Keratinocyte (primary cell): Measurements from ENCODE around the gene ZNF398. TPM values are rescaled to one million over a fixed set of nuclear protein-coding genes. Genes with fewer than 3 reads are reported as not detected.

Source experiments
- DNase-seq: peaks from one replicate; pipeline ENCODE4 v3.0.0-alpha.2; 2011; ENCODE audit warnings: low read depth, missing footprints, low spot score
- FAIRE-seq: peaks from 2 replicates; lab custom pipeline; 2011; peaks lifted over from hg19 to GRCh38; lab: Jason Lieb, UNC
- H2AFZ ChIP-seq: 2 replicates; pipeline ENCODE4 v1.6.0; 2012; ENCODE audit warnings: low read length, control low read depth, inconsistent platforms; ENCODE audit not compliant: control insufficient read depth
- H3K27ac ChIP-seq: 2 replicates; pipeline ENCODE4 v1.5.1; 2011; ENCODE audit warnings: low read length; ENCODE audit not compliant: control insufficient read depth, insufficient read depth
- H3K27me3 ChIP-seq: 3 replicates; pipeline ENCODE4 v1.6.0; 2011; ENCODE audit warnings: low read length; ENCODE audit not compliant: control insufficient read depth, insufficient read depth; ENCODE audit errors: extremely low read depth
- H3K36me3 ChIP-seq, 2 experiments: 2 replicates in 1 of 2; 3 replicates in 1 of 2; pipeline ENCODE4 v1.5.1; 2011; ENCODE audit warnings: low read length in 2 of 2, mild to moderate bottlenecking in 1 of 2; ENCODE audit not compliant: control insufficient read depth in 2 of 2, insufficient read depth in 2 of 2; ENCODE audit errors: extremely low read depth in 1 of 2
- H3K4me1 ChIP-seq: 3 replicates; pipeline ENCODE4 v1.5.1; 2011; ENCODE audit warnings: low read length; ENCODE audit not compliant: control insufficient read depth, insufficient read depth; ENCODE audit errors: extremely low read depth
- H3K4me2 ChIP-seq: 3 replicates; pipeline ENCODE4 v1.6.0; 2011; ENCODE audit warnings: low read depth, low read length; ENCODE audit not compliant: control insufficient read depth, insufficient read depth; ENCODE audit errors: extremely low read depth
- H3K4me3 ChIP-seq, 3 experiments: fragments of 200-600 bp in 1 of 3; sonication (generic) in 1 of 3; 2 replicates in 2 of 3; 3 replicates in 1 of 3; pipeline ENCODE4 v1.5.1; 2011 to 2016; ENCODE audit warnings: low read length in 3 of 3, mild to moderate bottlenecking in 3 of 3, control low read depth in 2 of 3, inconsistent platforms in 1 of 3, low read depth in 1 of 3, mixed read lengths in 1 of 3, mixed run types in 1 of 3, moderate library complexity in 1 of 3; ENCODE audit not compliant: control insufficient read depth in 2 of 3, insufficient read depth in 2 of 3; ENCODE audit errors: extremely low read depth in 1 of 3
- H3K79me2 ChIP-seq: 2 replicates; pipeline ENCODE4 v1.6.0; 2012; ENCODE audit warnings: low read length; ENCODE audit not compliant: control insufficient read depth, insufficient read depth
- H3K9ac ChIP-seq: 3 replicates; pipeline ENCODE4 v1.6.0; 2011; ENCODE audit warnings: low read length; ENCODE audit not compliant: control insufficient read depth, insufficient read depth; ENCODE audit errors: extremely low read depth
- H3K9me1 ChIP-seq: 3 replicates; pipeline ENCODE4 v1.6.0; 2011; ENCODE audit warnings: low read length; ENCODE audit not compliant: control insufficient read depth, insufficient read depth; ENCODE audit errors: extremely low read depth
- H3K9me3 ChIP-seq: 2 replicates; pipeline ENCODE4 v1.5.1; 2012; ENCODE audit warnings: low read depth, low read length; ENCODE audit not compliant: control insufficient read depth
- H4K20me1 ChIP-seq: 3 replicates; pipeline ENCODE4 v1.6.0; 2011; ENCODE audit warnings: low read length; ENCODE audit not compliant: control insufficient read depth, insufficient read depth; ENCODE audit errors: extremely low read depth
- CTCF ChIP-seq, 3 experiments: IDR thresholded peaks in 1 of 3; conservative IDR thresholded peaks in 1 of 3; optimal IDR thresholded peaks in 1 of 3; 2 replicates in 2 of 3; 3 replicates in 1 of 3; pipeline versions ENCODE3 to v1.5.1; 2011; ENCODE audit warnings: low read length in 3 of 3, mild to moderate bottlenecking in 3 of 3, moderate library complexity in 2 of 3, control low read depth in 1 of 3, inconsistent platforms in 1 of 3; ENCODE audit not compliant: insufficient read depth in 2 of 3; ENCODE audit errors: extremely low read depth in 1 of 3
- EZH2 ChIP-seq: IDR thresholded peaks from one replicate; pipeline ENCODE4 v1.6.1; 2012; ENCODE audit warnings: inconsistent platforms, mild to moderate bottlenecking, low read length, moderate library complexity
- dilution Hi-C: fragments of 300-500 bp; cut with MboI; formaldehyde crosslinking; loops from one replicate; pipeline ENCODE4 v1.7.0; 2020; ENCODE audit warnings: low sequenced_read_pairs; ENCODE audit not compliant: extremely low pct_ligation_motif_present
- polyA plus RNA-seq, 5 experiments: library from polyadenylated mRNA; depleted of rRNA in 3 of 5; stranded (reverse) in 3 of 5; stranded (forward) in 1 of 5; unstranded in 1 of 5; fragments of >200 nt; gene quantifications; 1 replicate in 1 of 5; 2 replicates in 3 of 5; 3 replicates in 1 of 5; pipeline versions ENCODE4 v1.2.1 to v1.2.3, GENCODE V29; 2011 to 2012; ENCODE audit warnings: missing spikeins in 2 of 5, low read depth in 1 of 5, low replicate concordance in 1 of 5

Gene ZNF398
- polyA plus RNA-seq, 1 donor (not counting 4 experiments of a cell fraction or from before 2014, with no cell fraction given): 7.4 TPM

- DNase-seq: no peak
- dilution Hi-C loops: no loop called here
- peaks cover 47 to 50% of the 10 kb centered on the region in 2 experiments for H3K36me3 ChIP-seq
- H3K79me2 ChIP-seq: peaks cover 3% of the 10 kb centered on the region
- no peak for FAIRE-seq
- H3K9ac ChIP-seq: no peak overlapping the region
- H3K27me3 ChIP-seq: no peaks in the 10 kb centered on the region
- H3K27ac ChIP-seq: no peak overlapping the region
- no peaks in the 10 kb centered on the region for H3K9me1 ChIP-seq
- H4K20me1 ChIP-seq: no peaks in the 10 kb centered on the region
- H3K4me2 ChIP-seq: no peak overlapping the region
- H3K4me1 ChIP-seq: peaks cover 12% of the 10 kb centered on the region
- no peak overlapping the region for H3K4me3 ChIP-seq
- no peaks in the 10 kb centered on the region for H3K9me3 ChIP-seq
- TF ChIP-seq EZH2: no peak
- TF ChIP-seq CTCF (optimal IDR thresholded peaks at IDR 0.05 in 1 of 3, IDR thresholded peaks at IDR 0.05 in 1 of 3, conservative IDR thresholded peaks at IDR 0.05 in 1 of 3; ENCODE audit: extremely low read depth in 1 of 3, insufficient read depth in 2 of 3, low read length in 3 of 3): no peak
- H2AFZ ChIP-seq: no peak overlapping the region
Observed at GRCh38 chr7:149217570-149217969, 70.3 kb downstream of the ZNF398 start.

- no peak for FAIRE-seq
- dilution Hi-C loops: no loop called here
- H3K36me3 ChIP-seq: peaks cover 41 to 42% of the 10 kb centered on the region in 2 experiments
Observed at GRCh38 chr7:149218469-149219420, 71.5 kb downstream of the ZNF398 start.

More at GRCh38 chr7:149218469-149219420, 71.5 kb downstream of the ZNF398 start:
- Histone ChIP-seq H3K4me1 (peaks cover 12% of the 10 kb centered on the region), H3K4me2 (no peak overlapping the region), H3K27ac (no peak overlapping the region), H2AFZ (no peak overlapping the region), H3K9me3 (no peaks in the 10 kb centered on the region), H3K27me3 (no peaks in the 10 kb centered on the region), H3K9ac (no peak overlapping the region), H3K9me1 (no peaks in the 10 kb centered on the region), H4K20me1 (no peaks in the 10 kb centered on the region), H3K4me3 (no peak overlapping the region), H3K79me2 (peaks cover 3% of the 10 kb centered on the region)
- no peak for DNase-seq
- TF ChIP-seq EZH2 (no peak), CTCF (optimal IDR thresholded peaks at IDR 0.05 in 1 of 3, IDR thresholded peaks at IDR 0.05 in 1 of 3, conservative IDR thresholded peaks at IDR 0.05 in 1 of 3; ENCODE audit: extremely low read depth in 1 of 3, insufficient read depth in 2 of 3, low read length in 3 of 3) (no peak)
